ENCODE results near the gene ZNF655. TPM values are rescaled to one million over a fixed set of nuclear protein-coding genes. Genes with fewer than 3 reads are reported as not detected.
"Not testable (repeated sequence)": the region's sequence is repeated elsewhere in the genome, so short reads cannot be mapped to it uniquely, and the experiment has no call there.

Gene ZNF655
- total RNA-seq, 4 donors from 2014 or later: 102 to 261 (median 114) TPM

DNA sequence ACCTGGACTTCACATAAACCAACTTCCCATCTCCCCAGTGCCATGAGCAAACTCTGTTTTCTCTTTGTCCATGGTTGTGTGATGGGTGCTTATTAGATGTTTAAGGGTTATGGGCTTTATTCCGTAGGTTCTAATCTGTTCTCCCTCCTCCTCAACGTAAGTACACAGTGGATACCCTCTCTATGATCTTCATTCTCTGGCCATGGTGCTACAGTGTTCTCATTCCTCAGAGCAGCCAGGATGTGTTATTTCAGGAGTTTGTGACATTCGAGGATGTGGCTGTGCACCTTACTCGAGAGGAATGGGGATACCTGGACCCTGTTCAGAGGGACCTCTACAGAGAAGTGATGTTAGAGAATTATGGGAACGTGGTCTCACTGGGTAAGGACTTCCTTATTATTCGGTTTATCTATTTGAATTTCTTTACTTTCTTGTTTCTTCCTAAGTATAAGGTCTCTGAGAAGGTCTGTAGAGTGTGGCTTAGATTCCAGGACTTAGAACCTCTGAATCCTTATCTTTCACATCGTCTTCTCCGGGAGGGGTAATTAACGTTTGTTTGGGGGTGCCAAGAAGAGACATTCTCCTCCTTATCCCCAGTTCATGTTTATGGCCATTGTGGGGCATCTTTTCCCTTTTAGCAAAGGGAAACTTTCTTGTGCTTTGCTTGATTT, 3.8 kb downstream of the ZNF655 start:
- DNase-seq (ENCODE audit: low spot score in 2 of 2): no peak
- no peak overlapping the region for H3K4me3 ChIP-seq (ENCODE audit: low read depth, poor library complexity, severe bottlenecking)
- no peak for TF ChIP-seq POLR2A (IDR thresholded peaks at IDR 0.05)
- TF ChIP-seq, protein P1, sequence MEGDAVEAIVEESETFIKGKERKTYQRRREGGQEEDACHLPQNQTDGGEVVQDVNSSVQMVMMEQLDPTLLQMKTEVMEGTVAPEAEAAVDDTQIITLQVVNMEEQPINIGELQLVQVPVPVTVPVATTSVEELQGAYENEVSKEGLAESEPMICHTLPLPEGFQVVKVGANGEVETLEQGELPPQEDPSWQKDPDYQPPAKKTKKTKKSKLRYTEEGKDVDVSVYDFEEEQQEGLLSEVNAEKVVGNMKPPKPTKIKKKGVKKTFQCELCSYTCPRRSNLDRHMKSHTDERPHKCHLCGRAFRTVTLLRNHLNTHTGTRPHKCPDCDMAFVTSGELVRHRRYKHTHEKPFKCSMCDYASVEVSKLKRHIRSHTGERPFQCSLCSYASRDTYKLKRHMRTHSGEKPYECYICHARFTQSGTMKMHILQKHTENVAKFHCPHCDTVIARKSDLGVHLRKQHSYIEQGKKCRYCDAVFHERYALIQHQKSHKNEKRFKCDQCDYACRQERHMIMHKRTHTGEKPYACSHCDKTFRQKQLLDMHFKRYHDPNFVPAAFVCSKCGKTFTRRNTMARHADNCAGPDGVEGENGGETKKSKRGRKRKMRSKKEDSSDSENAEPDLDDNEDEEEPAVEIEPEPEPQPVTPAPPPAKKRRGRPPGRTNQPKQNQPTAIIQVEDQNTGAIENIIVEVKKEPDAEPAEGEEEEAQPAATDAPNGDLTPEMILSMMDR (IDR thresholded peaks at IDR 0.05): no peak
- intact Hi-C loops (cut with DNase I; ENCODE audit: low total_unique reads): no loop called here
- WGBS, 2 donors: 71 to 75% methylated on average over 9 of the region's 9 CpGs

DNA sequence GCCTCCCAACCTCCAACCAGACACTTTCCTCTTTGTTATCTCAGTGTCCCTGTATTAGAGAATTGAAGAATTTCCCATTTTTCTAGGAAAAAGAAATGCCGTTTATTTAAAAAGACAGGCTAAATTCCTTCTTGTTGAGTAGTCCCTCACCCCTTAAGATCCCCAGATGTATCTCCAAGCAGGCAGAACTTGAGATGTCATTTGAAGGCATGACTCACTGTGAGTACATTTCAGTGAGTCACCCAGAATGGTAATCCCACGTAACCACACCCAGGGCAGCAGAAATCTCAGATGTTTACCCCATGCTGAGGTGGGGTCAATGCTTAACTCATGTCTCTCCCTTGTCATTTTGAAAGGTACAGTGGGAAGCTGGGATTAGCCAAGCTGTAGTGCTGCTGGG, 4.4 kb downstream of the ZNF655 start:
- intact Hi-C loops (cut with DNase I; ENCODE audit: low total_unique reads): no loop called here
- peak in 1 of 2 donors; percentile 59 for DNase-seq (ENCODE audit: low spot score in 2 of 2)
- H3K4me3 ChIP-seq (ENCODE audit: low read depth, poor library complexity, severe bottlenecking): no peak overlapping the region
- WGBS, 2 donors: 15 to 19% methylated on average over 2 of the region's 2 CpGs
- TF ChIP-seq, protein P1 (IDR thresholded peaks at IDR 0.05): no peak
- no peak for TF ChIP-seq POLR2A (IDR thresholded peaks at IDR 0.05)

DNA sequence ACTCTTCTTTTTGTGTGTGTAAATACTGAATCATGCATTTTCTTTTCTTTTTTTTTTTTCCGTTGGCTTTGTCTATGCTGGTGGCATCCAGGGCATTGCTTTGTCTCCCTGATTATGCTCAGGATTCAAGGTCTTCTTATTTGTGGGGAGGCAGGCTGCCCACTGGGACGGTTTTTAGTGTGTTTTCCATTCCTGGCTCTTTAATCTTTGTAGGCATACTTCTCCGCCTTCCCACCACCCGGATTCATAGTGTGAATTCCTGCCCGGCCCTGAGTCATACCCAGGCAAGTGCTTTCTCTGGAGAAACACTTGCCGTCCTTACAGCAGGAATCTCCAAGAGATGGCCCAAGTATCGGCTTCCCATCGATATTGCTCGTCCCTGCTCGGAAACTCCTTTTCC, 5.2 kb downstream of the ZNF655 start:
- H3K4me3 ChIP-seq (ENCODE audit: low read depth, poor library complexity, severe bottlenecking): no peak overlapping the region
- 84% methylated on average over 10 of the region's 10 CpGs for WGBS, 2 donors
- DNase-seq (ENCODE audit: low spot score in 2 of 2): no peak
- no peak for TF ChIP-seq POLR2A (IDR thresholded peaks at IDR 0.05)
- TF ChIP-seq, protein P1 (IDR thresholded peaks at IDR 0.05): no peak
- intact Hi-C loops (cut with DNase I; ENCODE audit: low total_unique reads): no loop called here

DNA sequence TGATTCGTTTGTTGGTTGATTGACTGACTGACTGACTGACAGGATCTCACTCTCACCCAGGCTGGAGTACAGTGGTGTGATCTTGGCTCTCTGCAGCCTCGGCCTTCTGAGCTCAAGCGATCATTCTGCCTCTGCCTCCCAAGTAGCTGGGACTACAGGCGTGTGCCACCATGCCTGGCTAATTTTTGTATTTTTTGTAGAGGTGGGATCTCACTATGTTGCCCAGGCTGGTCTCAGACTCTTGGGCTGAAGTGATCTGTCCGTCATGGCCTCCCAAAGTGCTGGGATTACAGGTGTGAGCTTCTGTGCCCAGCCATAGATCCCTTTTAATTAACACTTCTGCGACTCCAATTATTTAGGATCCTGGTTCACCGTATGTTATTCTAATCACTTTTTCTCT, 10.3 kb downstream of the ZNF655 start:
- intact Hi-C loops (cut with DNase I; ENCODE audit: low total_unique reads); DNase-seq (ENCODE audit: low spot score in 2 of 2): not testable (repeated sequence)

DNA sequence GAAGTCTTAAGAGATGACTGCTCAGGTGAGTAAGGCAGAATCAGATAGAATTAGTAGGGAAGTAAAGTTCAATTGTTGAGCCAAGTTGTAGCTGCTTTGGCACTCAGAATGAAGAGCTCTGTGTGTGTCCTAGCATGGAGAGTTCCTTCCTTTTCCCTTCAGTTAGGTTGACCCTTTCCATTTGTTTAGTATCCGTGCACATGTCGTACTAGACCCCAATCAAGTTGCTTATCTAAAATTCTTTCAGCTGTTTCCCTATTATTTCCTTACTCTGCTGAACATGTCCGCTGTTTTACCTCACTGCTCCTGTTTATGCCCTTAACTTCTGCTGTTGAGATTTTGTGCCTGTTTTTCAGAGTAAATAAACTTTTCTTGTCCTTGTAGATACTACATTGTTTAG, 13.3 kb downstream of the ZNF655 start:
- TF ChIP-seq POLR2A (IDR thresholded peaks at IDR 0.05): no peak
- TF ChIP-seq, protein P1 (IDR thresholded peaks at IDR 0.05): no peak
- no peak overlapping the region for H3K4me3 ChIP-seq (ENCODE audit: low read depth, poor library complexity, severe bottlenecking)
- no peak for DNase-seq (ENCODE audit: low spot score in 2 of 2)
- 97% methylated on average over 3 of the region's 3 CpGs for WGBS, 2 donors
- intact Hi-C loops (cut with DNase I; ENCODE audit: low total_unique reads): no loop called here

More for the DNA sequence above, 10.3 kb downstream of the ZNF655 start:
- 96 to 97% methylated on average over 7 of the region's 7 CpGs for WGBS, 2 donors
- not testable (repeated sequence) for H3K4me3 ChIP-seq (ENCODE audit: low read depth, poor library complexity, severe bottlenecking)

DNA sequence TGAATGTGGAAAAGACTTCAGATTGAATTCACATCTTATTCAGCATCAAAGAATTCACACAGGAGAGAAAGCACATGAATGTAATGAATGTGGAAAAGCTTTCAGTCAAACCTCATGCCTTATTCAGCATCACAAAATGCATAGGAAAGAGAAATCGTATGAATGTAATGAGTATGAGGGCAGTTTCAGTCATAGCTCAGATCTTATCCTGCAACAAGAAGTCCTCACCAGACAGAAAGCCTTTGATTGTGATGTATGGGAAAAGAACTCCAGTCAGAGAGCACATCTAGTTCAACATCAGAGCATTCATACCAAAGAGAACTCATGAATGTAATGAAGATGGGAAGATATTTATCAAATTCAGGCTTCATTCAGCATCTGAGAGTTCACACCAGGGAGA, 14.8 kb downstream of the ZNF655 start:
- intact Hi-C loops (cut with DNase I; ENCODE audit: low total_unique reads): no loop called here
- WGBS, 2 donors: 83 to 87% methylated on average over 1 of the region's 1 CpG
- DNase-seq (ENCODE audit: low spot score in 2 of 2): no peak
- TF ChIP-seq, protein P1 (IDR thresholded peaks at IDR 0.05): no peak
- TF ChIP-seq POLR2A (IDR thresholded peaks at IDR 0.05): no peak
- H3K4me3 ChIP-seq (ENCODE audit: low read depth, poor library complexity, severe bottlenecking): no peak overlapping the region

Data from lower leg skin (tissue), 4 donors.